HG02938 (cell line): ENCODE measurements around the gene CTXND1.

Experiments
- ATAC-seq: cut with Tn5 transposase; IDR thresholded peaks from one replicate; pipeline ENCODE4 v1.9.1; 2021; ENCODE audit warnings: mild to moderate bottlenecking, moderate library complexity; ENCODE audit not compliant: unreplicated experiment

CTXND1 gene

GRCh38 chr15:80210611-80211573 lies 41.1 kb downstream of the CTXND1 start:
- no peak for ATAC-seq

GRCh38 chr15:80208758-80209734 lies 43.0 kb downstream of the CTXND1 start:
- no peak for ATAC-seq

- ATAC-seq: no peak
Measured at GRCh38 chr15:80207887-80208286, 44.1 kb downstream of the CTXND1 start.

GRCh38 chr15:80204231-80204630 lies 47.8 kb downstream of the CTXND1 start:
- ATAC-seq: no peak

- no peak for ATAC-seq
Measured at GRCh38 chr15:80203361-80203885, 48.6 kb downstream of the CTXND1 start.

- no peak for ATAC-seq
Measured at GRCh38 chr15:80202641-80203360, 49.2 kb downstream of the CTXND1 start.

- ATAC-seq: no peak
Measured at GRCh38 chr15:80202016-80202315, 50.0 kb downstream of the CTXND1 start.

- ATAC-seq: no peak
Measured at GRCh38 chr15:80201256-80202015, 50.6 kb downstream of the CTXND1 start.

- no peak for ATAC-seq
Measured at GRCh38 chr15:80199869-80200268, 52.1 kb downstream of the CTXND1 start.

- ATAC-seq: no peak
Measured at GRCh38 chr15:80199366-80199765, 52.6 kb downstream of the CTXND1 start.

GRCh38 chr15:80194914-80195313 lies 57.1 kb downstream of the CTXND1 start:
- ATAC-seq: no peak

GRCh38 chr15:80194186-80194585 lies 57.8 kb downstream of the CTXND1 start:
- ATAC-seq: no peak

GRCh38 chr15:80191897-80192595 lies 60.0 kb downstream of the CTXND1 start:
- ATAC-seq: no peak

- ATAC-seq: no peak
Measured at GRCh38 chr15:80191198-80191597, 60.8 kb downstream of the CTXND1 start.

- ATAC-seq: no peak
Measured at GRCh38 chr15:80188251-80188650, 63.8 kb downstream of the CTXND1 start.

GRCh38 chr15:80186597-80186996 lies 65.4 kb downstream of the CTXND1 start:
- ATAC-seq: no peak

- no peak for ATAC-seq
Measured at GRCh38 chr15:80186066-80186465, 65.9 kb downstream of the CTXND1 start.

- no peak for ATAC-seq
Measured at GRCh38 chr15:80185152-80185551, 66.9 kb downstream of the CTXND1 start.

- no peak for ATAC-seq
Measured at GRCh38 chr15:80184554-80184953, 67.5 kb downstream of the CTXND1 start.
